ENCODE measurements around the gene QRICH1.

Gene QRICH1

GRCh38 chr3:49081429-49081828 lies 12.4 kb downstream of the QRICH1 start:
- Histone ChIP-seq H3K27me3 (no peaks in the 10 kb centered on the region), H3K9me3 (no peaks in the 10 kb centered on the region), H3K4me1 (no peaks in the 10 kb centered on the region)

DNA sequence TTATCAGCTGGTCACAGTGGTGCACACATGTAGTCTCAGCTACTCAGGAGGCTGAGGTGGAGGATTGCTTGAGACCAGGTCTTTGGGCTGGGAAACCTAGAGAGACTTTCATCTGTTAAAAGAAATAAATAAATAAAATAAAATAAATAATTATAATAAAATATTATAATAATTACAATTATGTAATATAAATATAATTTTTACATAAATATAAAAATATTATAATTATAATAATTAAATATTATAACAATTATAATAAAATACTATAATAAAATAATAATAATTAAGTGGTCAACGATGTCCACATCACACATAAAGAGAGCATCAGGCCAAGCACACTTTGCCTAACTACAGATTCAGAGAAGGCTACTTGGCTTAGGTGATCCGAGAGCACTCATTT lies 14.6 kb downstream of the QRICH1 start:
- DNase-seq, result no peak
- H3K4me1 ChIP-seq, result no peaks in the 10 kb centered on the region
- no peak overlapping the region for H3K4me3 ChIP-seq
- no peaks in the 10 kb centered on the region for H3K9me3 ChIP-seq
- peaks cover 33 to 51% (median 35%) of the 10 kb centered on the region in 3 donors for H3K36me3 ChIP-seq
- TF ChIP-seq, protein P1, sequence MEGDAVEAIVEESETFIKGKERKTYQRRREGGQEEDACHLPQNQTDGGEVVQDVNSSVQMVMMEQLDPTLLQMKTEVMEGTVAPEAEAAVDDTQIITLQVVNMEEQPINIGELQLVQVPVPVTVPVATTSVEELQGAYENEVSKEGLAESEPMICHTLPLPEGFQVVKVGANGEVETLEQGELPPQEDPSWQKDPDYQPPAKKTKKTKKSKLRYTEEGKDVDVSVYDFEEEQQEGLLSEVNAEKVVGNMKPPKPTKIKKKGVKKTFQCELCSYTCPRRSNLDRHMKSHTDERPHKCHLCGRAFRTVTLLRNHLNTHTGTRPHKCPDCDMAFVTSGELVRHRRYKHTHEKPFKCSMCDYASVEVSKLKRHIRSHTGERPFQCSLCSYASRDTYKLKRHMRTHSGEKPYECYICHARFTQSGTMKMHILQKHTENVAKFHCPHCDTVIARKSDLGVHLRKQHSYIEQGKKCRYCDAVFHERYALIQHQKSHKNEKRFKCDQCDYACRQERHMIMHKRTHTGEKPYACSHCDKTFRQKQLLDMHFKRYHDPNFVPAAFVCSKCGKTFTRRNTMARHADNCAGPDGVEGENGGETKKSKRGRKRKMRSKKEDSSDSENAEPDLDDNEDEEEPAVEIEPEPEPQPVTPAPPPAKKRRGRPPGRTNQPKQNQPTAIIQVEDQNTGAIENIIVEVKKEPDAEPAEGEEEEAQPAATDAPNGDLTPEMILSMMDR (IDR thresholded peaks at IDR 0.05), result no peak
- H3K27me3 ChIP-seq, result no peaks in the 10 kb centered on the region
- no peak overlapping the region for H3K27ac ChIP-seq
- intact Hi-C loops (cut with DNase I; ENCODE audit: low total_unique reads), result no loop called here

More at GRCh38 chr3:49081429-49081828, 12.4 kb downstream of the QRICH1 start:
- H3K36me3 ChIP-seq, result peaks cover 12 to 39% (median 14%) of the 10 kb centered on the region in 3 donors
- no peak overlapping the region for H3K27ac ChIP-seq
- no peak for DNase-seq
- intact Hi-C loops (cut with DNase I; ENCODE audit: low total_unique reads), result no loop called here
- TF ChIP-seq, protein P1 (IDR thresholded peaks at IDR 0.05), result no peak
- no peak overlapping the region for H3K4me3 ChIP-seq

DNA sequence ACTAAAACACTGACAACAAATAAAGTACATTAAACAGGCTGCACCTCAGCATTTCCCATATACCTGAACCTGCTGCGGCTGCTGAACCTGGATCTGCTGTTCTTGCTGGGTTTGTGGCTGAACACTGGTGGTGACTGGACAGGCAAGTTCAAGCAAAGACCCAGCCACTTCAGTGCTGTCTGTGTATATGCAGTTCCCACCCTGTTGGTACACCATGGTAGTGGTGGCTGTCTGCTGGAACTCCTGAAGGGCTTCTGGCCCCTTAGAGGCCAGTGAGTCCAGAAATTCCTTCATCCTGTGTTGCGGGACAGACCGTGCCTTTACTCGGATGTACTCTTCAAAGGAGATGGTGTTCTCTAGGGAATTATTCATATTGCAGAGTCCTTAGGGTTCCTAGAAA lies 17.2 kb downstream of the QRICH1 start:
- intact Hi-C loops (cut with DNase I; ENCODE audit: low total_unique reads), result no loop called here
- Histone ChIP-seq H3K27me3 (no peaks in the 10 kb centered on the region), H3K4me3 (no peak overlapping the region), H3K27ac (no peak overlapping the region), H3K9me3 (no peaks in the 10 kb centered on the region), H3K36me3 (peaks cover 56 to 73% (median 62%) of the 10 kb centered on the region in 3 donors), H3K4me1 (no peaks in the 10 kb centered on the region)
- no peak for DNase-seq
- TF ChIP-seq, protein P1 (IDR thresholded peaks at IDR 0.05), result no peak

DNA sequence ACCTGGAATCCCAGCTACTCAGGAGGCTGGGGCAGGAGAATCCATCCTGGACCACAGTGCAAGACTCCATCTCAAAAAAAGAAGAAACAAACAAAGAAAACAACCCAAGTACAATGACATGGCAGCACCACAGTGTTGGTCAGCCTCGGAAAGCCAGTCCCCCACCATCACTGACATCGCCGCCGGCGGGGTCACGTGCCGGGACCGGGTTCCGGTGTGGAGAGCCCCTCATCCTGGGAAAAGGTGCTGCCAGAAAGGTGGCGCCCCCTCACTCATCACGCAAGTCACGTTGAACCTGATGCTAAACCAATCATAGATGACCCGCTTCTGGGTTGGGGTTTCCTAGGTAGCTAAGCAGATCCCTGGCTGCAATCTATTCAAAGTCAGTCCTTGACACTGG lies 17.8 kb downstream of the QRICH1 start:
- intact Hi-C loops (cut with DNase I; ENCODE audit: low total_unique reads), result no loop called here
- no peaks in the 10 kb centered on the region for H3K9me3 ChIP-seq
- no peaks in the 10 kb centered on the region for H3K4me1 ChIP-seq
- no peak for DNase-seq
- H3K27ac ChIP-seq, result no peak overlapping the region
- TF ChIP-seq, protein P1 (IDR thresholded peaks at IDR 0.05), result no peak
- H3K4me3 ChIP-seq, result no peak overlapping the region
- no peaks in the 10 kb centered on the region for H3K27me3 ChIP-seq
- peaks cover 61 to 79% (median 67%) of the 10 kb centered on the region in 3 donors for H3K36me3 ChIP-seq

DNA sequence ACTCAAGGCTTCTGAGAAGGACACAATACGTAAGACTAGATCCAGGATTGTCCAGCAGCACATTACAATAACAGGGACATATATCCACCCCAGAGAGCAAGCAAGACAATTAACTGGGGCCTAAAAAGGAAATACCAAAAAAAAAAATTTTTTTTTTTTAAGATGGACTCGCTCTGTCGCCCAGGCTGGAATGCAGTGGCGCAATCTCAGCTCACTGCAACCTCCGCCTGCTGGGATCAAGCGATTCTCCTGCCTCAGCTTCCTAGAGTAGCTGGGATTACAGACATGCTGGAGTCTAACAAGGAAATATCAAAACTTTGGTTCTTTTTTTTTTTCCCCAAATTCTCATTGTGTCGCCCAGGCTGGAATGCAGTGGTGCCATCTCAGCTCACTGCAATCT lies 35.9 kb downstream of the QRICH1 start:
- Histone ChIP-seq H3K27ac (no peak overlapping the region), H3K4me3 (no peak overlapping the region), H3K4me1 (no peaks in the 10 kb centered on the region), H3K36me3 (peaks cover 47 to 85% (median 54%) of the 10 kb centered on the region in 3 donors), H3K27me3 (no peaks in the 10 kb centered on the region), H3K9me3 (no peaks in the 10 kb centered on the region)
- TF ChIP-seq, protein P1 (IDR thresholded peaks at IDR 0.05), result no peak
- intact Hi-C loops (cut with DNase I; ENCODE audit: low total_unique reads), result no loop called here
- no peak for DNase-seq

- no peak overlapping the region for H3K27ac ChIP-seq
- no peaks in the 10 kb centered on the region for H3K27me3 ChIP-seq
- H3K36me3 ChIP-seq, result peaks cover 51 to 85% (median 57%) of the 10 kb centered on the region in 3 donors
- no peaks in the 10 kb centered on the region for H3K9me3 ChIP-seq
- DNase-seq, result no peak
- intact Hi-C loops (cut with DNase I; ENCODE audit: low total_unique reads), result no loop called here
- TF ChIP-seq, protein P1 (IDR thresholded peaks at IDR 0.05), result no peak
- H3K4me3 ChIP-seq, result no peak overlapping the region
- H3K4me1 ChIP-seq, result no peaks in the 10 kb centered on the region
Observed at GRCh38 chr3:49057268-49057667, 36.6 kb downstream of the QRICH1 start.
